ENCODE results near the gene TRMT1. TPM values are rescaled to one million over a fixed set of nuclear protein-coding genes. Genes with fewer than 3 reads are reported as not detected.

The TRMT1 gene
- total RNA-seq, 4 donors from 2014 or later = 31.7 to 47.9 (median 45.0) TPM

- peaks cover 12 to 25% of the 10 kb centered on the region in 2 donors for H3K4me1 ChIP-seq
- peak overlapping the region; percentile 71 to 89 (median 84) for H3K27ac ChIP-seq
- no peak for TF ChIP-seq CTCF (IDR thresholded peaks at IDR 0.05 in 4 of 5, conservative IDR thresholded peaks at IDR 0.05 in 1 of 5)
- TF ChIP-seq POLR2A (IDR thresholded peaks at IDR 0.05) = no peak
- peaks cover 0 to 4% of the 10 kb centered on the region in 2 donors for H3K36me3 ChIP-seq
- no peaks in the 10 kb centered on the region for H3K9me3 ChIP-seq
- peak overlapping the region in 2 of 4 donors; percentile 17 to 45 for H3K4me3 ChIP-seq
- in situ Hi-C loops (cut with MboI; ENCODE audit: low sequenced_read_pairs in 4 of 4) = loop anchor here in 1 of 4 donors (25.0 kb wide), 1 partner anchor 162 kb away; no protein-coding TSS in a partner anchor
- no peak for ATAC-seq
- no peak for DNase-seq
- intact Hi-C loops (cut with DNase I; ENCODE audit: low total_unique reads) = no loop called here
- no peaks in the 10 kb centered on the region for H3K27me3 ChIP-seq
Observed at GRCh38 chr19:13100031-13100588, 16.4 kb downstream of the TRMT1 start.

GRCh38 chr19:13099073-13099999, 17.2 kb downstream of the TRMT1 start:
- TF ChIP-seq CTCF (IDR thresholded peaks at IDR 0.05 in 4 of 5, conservative IDR thresholded peaks at IDR 0.05 in 1 of 5) (no peak), POLR2A (IDR thresholded peaks at IDR 0.05) (peak; percentile 23 to 49)
- no peaks in the 10 kb centered on the region for H3K36me3 ChIP-seq
- H3K4me3 ChIP-seq = peak overlapping the region; percentile 23 to 49 (median 46)
- peaks cover 12 to 25% of the 10 kb centered on the region in 2 donors for H3K4me1 ChIP-seq
- in situ Hi-C loops (cut with MboI; ENCODE audit: low sequenced_read_pairs in 4 of 4) = loop anchor here in 1 of 4 donors (10.0 kb wide), 1 partner anchor 115 kb away; no protein-coding TSS in a partner anchor
- intact Hi-C loops (cut with DNase I; ENCODE audit: low total_unique reads) = no loop called here
- H3K9me3 ChIP-seq = no peaks in the 10 kb centered on the region
- ATAC-seq (peak in 1 of 2 donors; percentile 30), DNase-seq (peak; percentile 53 to 58)
- peak overlapping the region; percentile 71 to 89 (median 84) for H3K27ac ChIP-seq
- no peaks in the 10 kb centered on the region for H3K27me3 ChIP-seq

- DNase-seq (no peak), ATAC-seq (peak in 1 of 2 donors; percentile 14)
- intact Hi-C loops (cut with DNase I; ENCODE audit: low total_unique reads) (no loop called here), in situ Hi-C loops (cut with MboI; ENCODE audit: low sequenced_read_pairs in 4 of 4) (loop anchor here in 1 of 4 donors (10.0 kb wide), 1 partner anchor 114 kb away; no protein-coding TSS in a partner anchor)
- Histone ChIP-seq H3K27ac (peak overlapping the region; percentile 71 to 89 (median 84)), H3K4me1 (peaks cover 20 to 28% of the 10 kb centered on the region in 2 donors), H3K9me3 (no peaks in the 10 kb centered on the region), H3K27me3 (no peaks in the 10 kb centered on the region), H3K36me3 (no peaks in the 10 kb centered on the region), H3K4me3 (peak overlapping the region; percentile 23 to 49 (median 46))
- TF ChIP-seq POLR2A (IDR thresholded peaks at IDR 0.05) (no peak), CTCF (IDR thresholded peaks at IDR 0.05 in 4 of 5, conservative IDR thresholded peaks at IDR 0.05 in 1 of 5) (no peak)
Observed at GRCh38 chr19:13098277-13099072, 18.1 kb downstream of the TRMT1 start.

GRCh38 chr19:13097463-13098258, 18.9 kb downstream of the TRMT1 start:
- H3K9me3 ChIP-seq = no peaks in the 10 kb centered on the region
- no peak for DNase-seq
- peaks cover 14 to 28% of the 10 kb centered on the region in 2 donors for H3K4me1 ChIP-seq
- no peak for ATAC-seq
- in situ Hi-C loops (cut with MboI; ENCODE audit: low sequenced_read_pairs in 4 of 4) = loop anchor here in 1 of 4 donors (10.0 kb wide), 1 partner anchor 113 kb away; no protein-coding TSS in a partner anchor
- no peaks in the 10 kb centered on the region for H3K27me3 ChIP-seq
- TF ChIP-seq POLR2A (IDR thresholded peaks at IDR 0.05) (no peak), CTCF (IDR thresholded peaks at IDR 0.05 in 4 of 5, conservative IDR thresholded peaks at IDR 0.05 in 1 of 5) (no peak)
- H3K4me3 ChIP-seq = peak overlapping the region; percentile 23 to 49 (median 46)
- intact Hi-C loops (cut with DNase I; ENCODE audit: low total_unique reads) = no loop called here
- H3K27ac ChIP-seq = peak overlapping the region; percentile 71 to 89 (median 84)
- H3K36me3 ChIP-seq = no peaks in the 10 kb centered on the region
